GM18909 (cell line): ENCODE results near the gene SELENOM.
A peak's percentile ranks its signal among the peaks of the same experiment; 100 is the strongest.

ENCODE experiments used
- ATAC-seq: cut with Tn5 transposase; IDR thresholded peaks from one replicate; pipeline ENCODE4 v1.9.1; 2021; ENCODE audit warnings: mild to moderate bottlenecking; ENCODE audit not compliant: unreplicated experiment, poor library complexity

The SELENOM gene

GRCh38 chr22:31093086-31093850 lies 14.1 kb downstream of the SELENOM start:
- ATAC-seq, result no peak

GRCh38 chr22:31092161-31092560 lies 15.2 kb downstream of the SELENOM start:
- no peak for ATAC-seq

DNA sequence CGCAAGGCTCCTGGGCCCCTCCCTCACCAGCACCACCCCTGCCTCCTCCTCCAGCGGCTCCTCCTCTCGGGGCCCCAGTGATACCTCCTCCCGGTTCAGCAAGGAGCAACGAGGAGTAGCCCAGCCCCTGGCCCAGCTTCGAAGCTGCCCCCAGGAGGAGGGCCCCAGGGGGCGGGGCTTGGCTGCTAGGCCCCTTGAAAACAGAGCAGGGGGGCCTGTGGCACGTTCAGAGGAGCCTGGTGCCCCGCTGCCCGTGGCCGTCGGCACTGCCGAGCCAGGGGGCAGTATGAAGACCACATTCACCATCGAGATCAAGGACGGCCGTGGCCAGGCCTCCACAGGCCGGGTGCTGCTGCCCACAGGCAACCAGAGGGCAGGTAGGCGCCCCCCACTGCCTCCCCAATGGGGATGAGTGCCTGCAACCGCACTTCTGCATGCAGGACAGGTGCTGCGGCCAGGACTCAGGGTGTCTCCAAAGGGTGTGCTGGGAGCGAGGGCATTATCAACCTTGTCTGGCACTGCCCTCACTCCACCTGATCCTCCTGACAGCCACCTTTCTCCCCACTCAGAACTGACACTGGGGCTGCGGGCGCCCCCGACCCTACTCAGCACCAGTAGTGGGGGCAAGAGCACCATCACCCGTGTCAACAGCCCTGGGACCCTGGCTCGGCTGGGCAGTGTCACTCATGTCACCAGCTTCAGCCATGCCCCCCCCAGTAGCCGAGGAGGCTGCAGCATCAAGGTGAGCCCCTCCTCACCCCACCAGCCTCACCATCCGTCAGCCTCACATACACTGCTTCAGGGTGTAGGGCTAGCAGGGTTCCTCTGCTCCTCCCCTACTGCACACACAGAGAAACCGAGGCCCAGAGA lies 16.0 kb downstream of the SELENOM start:
- no peak for ATAC-seq

DNA sequence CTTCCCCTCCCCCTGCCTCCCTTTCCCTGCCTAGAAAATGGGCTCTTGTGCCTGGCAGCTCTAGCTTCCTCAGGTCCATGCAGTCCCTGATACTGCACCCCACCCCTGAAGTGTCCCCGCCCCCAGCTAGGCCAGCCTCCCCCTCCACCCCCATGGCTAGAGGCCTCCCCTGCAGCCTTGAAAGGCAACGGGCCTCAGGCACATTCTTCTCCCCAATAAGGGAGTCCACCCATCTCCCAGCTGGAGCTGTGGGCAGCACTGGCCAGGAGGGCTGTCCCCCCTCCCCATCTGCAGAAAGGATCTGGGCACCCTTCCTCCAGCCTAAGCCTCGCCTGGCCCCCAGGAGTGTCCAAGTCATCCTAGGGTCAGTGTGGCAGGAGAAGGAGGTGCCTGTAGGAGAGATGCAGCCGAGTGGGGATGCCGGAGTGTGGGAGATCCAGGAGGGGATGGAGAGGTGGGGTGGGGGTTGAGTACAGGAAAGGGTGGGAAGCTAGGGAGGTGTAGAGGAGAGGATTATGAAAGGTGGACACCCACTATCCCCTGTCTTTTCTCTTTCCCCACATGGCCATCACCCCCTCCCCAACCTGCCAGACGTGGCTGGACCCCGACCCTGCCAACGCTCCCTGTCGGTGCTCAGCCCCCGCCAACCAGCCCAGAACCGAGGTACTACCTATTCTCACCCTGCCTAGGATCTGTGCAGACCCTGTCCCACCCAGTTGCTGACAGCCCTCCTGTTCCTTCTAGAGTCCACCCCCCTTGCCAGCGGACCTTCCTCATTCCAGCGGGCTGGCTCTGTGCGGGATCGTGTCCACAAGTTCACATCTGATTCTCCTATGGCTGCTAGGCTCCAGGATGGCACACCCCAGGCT lies 16.9 kb downstream of the SELENOM start:
- no peak for ATAC-seq

GRCh38 chr22:31089160-31090100 lies 17.9 kb downstream of the SELENOM start:
- no peak for ATAC-seq

- ATAC-seq, result no peak
These were observed 19.0 kb downstream of the SELENOM start for GRCh38 chr22:31088233-31088986.

GRCh38 chr22:31087744-31088215 lies 19.6 kb downstream of the SELENOM start:
- ATAC-seq, result no peak

DNA sequence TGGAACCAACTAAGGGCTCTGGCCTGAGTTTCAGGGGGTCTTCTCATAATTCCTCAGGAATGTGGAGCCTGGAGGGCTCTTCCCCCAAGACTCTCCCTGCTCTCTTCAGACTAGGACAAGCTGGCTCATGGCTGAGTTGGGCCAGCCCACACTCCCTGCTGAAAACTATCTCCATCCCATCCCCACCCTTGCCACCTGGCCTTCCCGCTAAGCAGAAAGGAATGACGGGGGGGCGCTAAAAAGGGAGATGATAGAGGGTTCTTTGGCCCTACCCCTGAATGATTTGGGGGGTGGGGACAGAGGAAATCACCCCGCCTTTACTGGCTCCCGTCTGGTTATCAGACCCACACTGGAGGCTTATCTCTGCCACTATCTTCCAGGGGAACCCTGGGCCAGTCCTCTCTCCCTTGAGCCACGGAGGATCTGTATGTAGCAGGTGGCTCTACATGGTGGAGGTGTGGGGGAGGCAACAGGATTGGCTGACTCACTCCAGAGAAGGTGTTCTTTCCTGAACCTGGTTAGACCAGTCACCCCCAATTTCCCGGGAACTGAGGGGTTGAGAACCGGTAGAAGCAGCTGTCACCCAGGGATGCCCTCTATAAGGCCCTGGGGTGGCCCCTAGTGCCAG lies 20.6 kb downstream of the SELENOM start:
- no peak for ATAC-seq

GRCh38 chr22:31085928-31086327 lies 21.4 kb downstream of the SELENOM start:
- no peak for ATAC-seq

- no peak for ATAC-seq
These were observed 21.9 kb downstream of the SELENOM start for GRCh38 chr22:31085493-31085824.

DNA sequence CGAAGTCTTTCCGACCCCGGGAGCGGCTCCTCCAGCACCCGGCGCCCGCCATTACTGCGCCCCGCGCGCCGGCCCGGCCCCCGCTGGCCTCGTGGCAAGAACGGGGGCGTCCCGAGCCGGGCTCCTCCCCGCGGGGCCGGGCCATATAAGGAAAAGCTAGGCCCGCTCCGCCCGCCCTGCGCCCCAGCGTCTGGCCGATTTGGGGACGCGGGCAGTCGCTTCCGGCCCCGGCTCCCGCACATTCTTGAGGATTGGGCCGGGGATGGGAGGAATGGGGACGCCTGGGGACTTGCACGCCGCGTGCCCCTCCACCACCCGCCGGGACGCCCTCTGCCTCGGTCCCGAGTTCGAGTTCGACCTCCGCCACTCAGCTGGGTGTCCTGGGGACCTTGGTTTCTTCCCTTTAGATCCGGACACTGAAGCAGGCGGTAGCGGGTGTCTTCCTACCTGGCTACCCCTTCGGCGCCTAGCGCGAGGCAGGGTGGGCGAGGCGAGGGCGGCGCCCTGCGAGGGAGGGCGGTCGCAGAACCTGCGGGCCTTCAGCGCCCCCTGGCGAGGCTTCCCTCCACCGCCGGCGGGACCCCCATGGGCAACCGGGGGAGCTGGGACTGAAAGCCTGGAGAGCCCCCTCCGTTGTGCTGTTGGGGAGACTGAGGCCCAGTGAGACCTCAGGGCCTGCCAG lies 22.4 kb downstream of the SELENOM start:
- peak; percentile 59 for ATAC-seq

- no peak for ATAC-seq
These were observed 23.2 kb downstream of the SELENOM start for GRCh38 chr22:31083923-31084810.

DNA sequence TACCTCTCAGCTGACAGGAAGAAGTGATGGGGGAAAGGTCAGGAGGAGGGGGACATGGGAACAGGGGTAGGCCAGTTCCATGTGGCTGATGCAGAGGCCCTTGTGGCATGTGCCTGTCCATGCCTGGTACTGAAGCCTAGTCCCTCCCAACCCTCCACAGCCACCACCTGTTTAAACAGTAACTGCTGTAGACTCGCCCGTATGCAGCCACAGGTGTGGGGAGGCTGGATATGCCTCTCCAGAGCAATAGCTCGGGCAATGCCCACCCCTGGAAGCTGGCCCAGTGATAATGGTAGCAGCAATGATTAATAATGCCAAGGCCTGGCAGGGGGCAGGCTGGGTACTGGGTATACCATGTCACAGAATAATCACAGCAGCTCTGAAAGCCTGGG lies 24.0 kb downstream of the SELENOM start:
- ATAC-seq, result no peak

DNA sequence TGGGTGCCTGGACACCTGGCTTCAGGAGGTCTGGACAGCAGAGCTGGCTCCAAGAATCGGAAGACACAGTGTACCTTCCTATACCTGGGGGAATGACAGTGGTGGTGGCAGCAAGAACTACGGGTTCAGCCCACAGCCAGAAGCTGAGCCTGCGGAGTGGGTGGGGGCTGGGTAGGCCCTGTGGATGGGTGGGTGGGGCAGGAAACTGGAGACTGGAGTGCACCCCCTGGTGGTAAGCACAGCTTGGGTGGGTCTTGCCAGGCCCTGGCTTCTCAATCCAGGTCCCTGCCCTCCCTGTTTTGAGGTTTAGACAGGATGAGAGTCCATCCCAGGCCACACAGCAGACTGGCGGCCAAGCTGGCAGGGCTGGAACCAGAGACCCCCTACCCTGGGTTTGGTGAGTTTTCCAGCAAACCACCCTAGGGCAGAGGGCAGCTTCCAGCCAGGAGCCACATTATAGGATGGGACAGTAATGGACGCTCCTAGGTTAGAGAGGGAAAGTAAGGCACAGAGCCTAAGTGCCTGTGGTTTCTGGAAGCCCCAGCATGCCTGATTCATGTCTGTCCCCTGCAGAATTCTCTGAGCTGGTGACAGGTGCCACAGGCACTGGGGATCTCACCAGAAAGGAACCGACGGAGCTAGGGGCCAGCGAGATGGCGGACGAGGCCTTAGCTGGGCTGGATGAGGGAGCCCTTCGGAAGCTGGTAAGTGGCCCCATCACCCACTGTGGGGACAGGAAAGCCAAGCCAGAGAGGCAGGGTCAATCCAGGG lies 24.6 kb downstream of the SELENOM start:
- ATAC-seq, result no peak

DNA sequence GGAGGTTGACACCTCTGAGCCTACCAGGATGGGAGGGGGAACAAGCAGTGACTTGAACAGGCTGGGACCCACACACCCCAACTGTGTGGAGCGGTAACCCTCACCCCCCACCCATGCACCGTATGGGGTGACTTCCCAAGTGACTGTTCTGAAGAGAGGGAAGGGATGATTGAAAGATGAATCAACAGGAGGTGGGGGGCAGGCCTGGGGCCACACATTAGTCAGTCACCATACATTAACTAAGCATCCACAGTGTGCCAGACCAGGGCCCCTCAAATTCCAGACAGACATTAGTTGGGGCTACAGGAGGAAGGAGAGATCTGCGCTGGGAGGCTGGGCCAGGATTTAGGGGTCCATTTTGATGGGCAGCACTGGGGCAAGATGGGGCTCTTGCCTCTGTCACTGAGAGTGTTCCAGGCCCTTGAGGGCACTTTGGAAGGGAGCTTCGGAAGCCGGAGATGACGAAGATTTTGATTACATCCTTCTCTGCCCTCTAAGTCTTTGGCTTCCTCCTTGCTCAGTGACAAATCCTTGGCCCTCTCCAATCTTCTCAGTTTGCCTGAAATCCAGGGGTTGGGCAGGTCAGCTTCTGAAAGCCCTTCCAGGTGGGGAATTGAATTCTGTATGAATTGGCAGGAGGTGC lies 25.3 kb downstream of the SELENOM start:
- ATAC-seq, result no peak
